ENCODE measurements around the gene SMG7. TPM values are rescaled to one million over a fixed set of nuclear protein-coding genes. Genes with fewer than 3 reads are reported as not detected.

The SMG7 gene
- total RNA-seq, 1 donor from 2014 or later = 63.3 TPM

DNA sequence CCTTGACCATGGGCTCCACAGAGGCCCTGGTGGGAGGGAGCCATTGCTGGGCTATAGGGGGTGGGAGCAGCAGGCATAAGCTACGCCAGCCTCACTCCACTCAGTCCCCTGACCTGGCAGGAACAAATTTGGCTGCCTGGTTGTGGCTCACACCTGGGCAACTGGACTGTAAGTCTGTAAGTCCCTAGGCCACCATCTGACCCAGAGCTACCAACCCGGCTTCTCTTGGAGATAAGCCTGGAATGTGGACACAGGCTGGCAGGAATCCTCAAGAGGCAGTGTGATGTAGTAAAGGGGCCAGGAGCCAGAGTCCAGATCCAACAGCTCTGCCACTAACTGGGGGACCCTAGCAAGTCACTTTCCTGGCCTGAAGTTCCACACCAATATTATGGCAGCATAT lies 106.6 kb downstream of the SMG7 start:
- Mint-ChIP-seq H3K36me3 (ENCODE audit: low read depth) (no peaks in the 10 kb centered on the region), H3K27me3 (ENCODE audit: low read depth) (no peaks in the 10 kb centered on the region), H3K27ac (no peak overlapping the region), H3K4me3 (ENCODE audit: low read depth) (no peak overlapping the region), H3K9me3 (no peaks in the 10 kb centered on the region), H3K4me1 (ENCODE audit: low read depth) (peaks cover 13% of the 10 kb centered on the region)
- intact Hi-C loops (cut with micrococcal nuclease) = no loop called here
- no peak for DNase-seq (ENCODE audit: low spot score)

DNA sequence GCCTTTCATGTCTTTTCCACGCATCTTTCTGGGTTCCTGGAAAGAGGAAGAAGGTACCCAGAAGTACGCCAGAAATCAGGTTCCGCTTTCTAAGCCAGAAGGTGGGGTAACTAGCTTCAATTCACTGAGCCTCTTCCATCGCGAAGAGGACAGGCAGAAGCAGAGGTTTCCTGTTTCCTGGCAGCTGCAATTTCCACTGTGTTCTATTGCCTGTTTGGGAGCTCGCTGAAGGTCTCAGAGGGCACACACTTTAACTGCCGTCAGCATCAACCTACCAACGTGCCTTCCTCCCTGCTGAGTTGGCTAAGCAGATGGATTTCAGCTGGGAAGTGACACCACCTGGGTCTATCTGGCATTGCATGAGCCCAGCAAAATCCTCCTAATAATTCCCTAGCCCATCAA lies 108.0 kb downstream of the SMG7 start:
- intact Hi-C loops (cut with micrococcal nuclease) = no loop called here
- Mint-ChIP-seq H3K27ac (peak overlapping the region; percentile 59), H3K27me3 (ENCODE audit: low read depth) (no peaks in the 10 kb centered on the region), H3K4me1 (ENCODE audit: low read depth) (peaks cover 18% of the 10 kb centered on the region), H3K4me3 (ENCODE audit: low read depth) (peak overlapping the region; percentile 26), H3K9me3 (no peaks in the 10 kb centered on the region), H3K36me3 (ENCODE audit: low read depth) (no peaks in the 10 kb centered on the region)
- DNase-seq (ENCODE audit: low spot score) = no peak

- Mint-ChIP-seq H3K4me3 (ENCODE audit: low read depth) (no peak overlapping the region), H3K9me3 (no peaks in the 10 kb centered on the region), H3K27ac (no peak overlapping the region), H3K36me3 (ENCODE audit: low read depth) (peaks cover 2% of the 10 kb centered on the region), H3K27me3 (ENCODE audit: low read depth) (no peaks in the 10 kb centered on the region), H3K4me1 (ENCODE audit: low read depth) (peaks cover 18% of the 10 kb centered on the region)
- DNase-seq (ENCODE audit: low spot score) = no peak
- intact Hi-C loops (cut with micrococcal nuclease) = no loop called here
Measured at GRCh38 chr1:183582021-183582713, 109.9 kb downstream of the SMG7 start.

DNA sequence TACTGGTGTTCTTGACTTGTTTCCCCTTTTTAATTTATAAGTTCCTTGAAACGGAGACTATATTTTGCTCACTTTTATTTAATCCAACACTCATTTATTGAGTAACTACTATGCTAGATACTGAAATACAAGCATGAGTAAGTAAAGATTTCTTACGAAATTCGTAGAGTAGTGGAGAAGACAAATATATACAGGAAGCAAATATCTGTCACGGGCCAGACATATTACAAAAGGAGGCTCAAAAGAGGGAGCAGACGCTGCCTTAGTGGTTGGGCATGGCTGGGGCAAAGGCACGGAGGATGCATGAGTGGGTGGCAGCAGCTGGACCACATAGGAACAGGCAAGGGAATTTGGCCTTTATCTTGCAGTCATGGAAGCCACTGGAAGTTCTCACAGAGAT lies 111.2 kb downstream of the SMG7 start:
- no peaks in the 10 kb centered on the region for H3K27me3 Mint-ChIP-seq (ENCODE audit: low read depth)
- peaks cover 2% of the 10 kb centered on the region for H3K36me3 Mint-ChIP-seq (ENCODE audit: low read depth)
- intact Hi-C loops (cut with micrococcal nuclease) = no loop called here
- DNase-seq (ENCODE audit: low spot score) = no peak
- no peak overlapping the region for H3K27ac Mint-ChIP-seq
- H3K4me3 Mint-ChIP-seq (ENCODE audit: low read depth) = no peak overlapping the region
- H3K9me3 Mint-ChIP-seq = no peaks in the 10 kb centered on the region
- H3K4me1 Mint-ChIP-seq (ENCODE audit: low read depth) = peaks cover 19% of the 10 kb centered on the region

GRCh38 chr1:183584147-183584546 lies 111.8 kb downstream of the SMG7 start:
- Mint-ChIP-seq H3K27ac (no peak overlapping the region), H3K9me3 (no peaks in the 10 kb centered on the region), H3K4me3 (ENCODE audit: low read depth) (no peak overlapping the region), H3K27me3 (ENCODE audit: low read depth) (no peaks in the 10 kb centered on the region), H3K36me3 (ENCODE audit: low read depth) (peaks cover 2% of the 10 kb centered on the region), H3K4me1 (ENCODE audit: low read depth) (peaks cover 26% of the 10 kb centered on the region)
- no peak for DNase-seq (ENCODE audit: low spot score)
- intact Hi-C loops (cut with micrococcal nuclease) = no loop called here

DNA sequence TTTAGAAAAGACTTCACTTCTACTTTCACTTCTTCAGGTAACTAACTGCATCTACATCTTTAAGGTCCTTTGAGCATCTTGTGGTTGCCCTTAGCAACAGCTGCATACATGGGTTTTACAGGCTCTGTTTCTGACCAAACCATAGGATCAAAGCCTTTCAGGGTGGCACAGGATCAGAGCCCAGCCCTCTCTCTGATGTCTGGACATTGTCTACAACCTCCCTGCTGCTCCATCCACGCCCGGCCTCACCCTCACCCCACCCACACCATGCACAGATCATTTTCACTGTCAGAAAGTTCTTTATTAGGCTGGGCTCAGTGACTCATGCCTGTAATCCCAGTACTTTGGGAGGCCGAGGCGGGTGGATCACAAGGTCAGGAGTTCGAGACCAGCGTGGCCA lies 112.7 kb downstream of the SMG7 start:
- intact Hi-C loops (cut with micrococcal nuclease) = no loop called here
- H3K27me3 Mint-ChIP-seq (ENCODE audit: low read depth) = no peaks in the 10 kb centered on the region
- DNase-seq (ENCODE audit: low spot score) = no peak

DNA sequence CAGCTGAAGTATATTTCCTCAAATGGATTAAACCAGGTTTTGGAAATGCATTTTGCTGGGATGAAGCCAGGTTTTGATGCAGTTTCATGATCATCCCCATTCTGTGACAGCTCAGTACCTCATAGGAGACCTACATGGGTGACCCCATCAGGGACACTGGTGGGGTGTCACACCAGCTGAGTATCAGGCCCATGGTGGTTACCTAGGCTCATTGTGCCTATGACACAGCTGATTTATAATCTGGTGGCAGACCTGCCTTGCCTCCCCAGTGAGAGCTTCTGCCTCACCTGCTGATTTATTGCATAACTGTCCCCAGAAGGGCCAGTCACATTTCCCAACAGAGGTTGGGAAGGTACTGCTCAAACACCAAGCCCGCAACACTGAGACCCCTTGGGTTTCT lies 114.2 kb downstream of the SMG7 start:
- Mint-ChIP-seq H3K4me3 (ENCODE audit: low read depth) (no peak overlapping the region), H3K36me3 (ENCODE audit: low read depth) (peaks cover 2% of the 10 kb centered on the region), H3K4me1 (ENCODE audit: low read depth) (peaks cover 33% of the 10 kb centered on the region), H3K27ac (no peak overlapping the region), H3K27me3 (ENCODE audit: low read depth) (no peaks in the 10 kb centered on the region), H3K9me3 (no peaks in the 10 kb centered on the region)
- no peak for DNase-seq (ENCODE audit: low spot score)
- intact Hi-C loops (cut with micrococcal nuclease) = no loop called here

More for the DNA sequence above, 112.7 kb downstream of the SMG7 start:
- no peak overlapping the region for H3K4me3 Mint-ChIP-seq (ENCODE audit: low read depth)
- H3K27ac Mint-ChIP-seq = no peak overlapping the region
- peaks cover 2% of the 10 kb centered on the region for H3K36me3 Mint-ChIP-seq (ENCODE audit: low read depth)
- H3K9me3 Mint-ChIP-seq = no peaks in the 10 kb centered on the region
- H3K4me1 Mint-ChIP-seq (ENCODE audit: low read depth) = peaks cover 29% of the 10 kb centered on the region

DNA sequence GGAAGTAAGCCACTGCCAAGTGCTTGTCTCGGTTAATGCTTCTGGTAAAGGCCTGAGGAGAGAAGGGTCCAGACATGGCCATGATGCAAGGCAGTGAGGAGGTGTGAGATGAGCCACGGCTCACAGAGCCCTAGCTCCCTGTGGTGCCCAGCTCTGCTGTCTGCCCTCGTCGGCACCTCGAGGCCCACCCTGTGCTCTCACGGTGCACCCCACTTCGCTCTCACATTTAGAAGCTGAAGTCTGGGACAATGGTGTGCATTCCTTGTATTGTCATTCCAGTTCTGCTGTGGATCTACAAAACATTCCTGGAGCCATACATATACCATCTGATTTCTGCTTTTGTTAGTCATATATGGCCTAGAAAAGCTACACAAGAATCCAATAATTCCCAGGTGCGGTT lies 114.6 kb downstream of the SMG7 start:
- intact Hi-C loops (cut with micrococcal nuclease) = no loop called here
- no peaks in the 10 kb centered on the region for H3K9me3 Mint-ChIP-seq
- peaks cover 2% of the 10 kb centered on the region for H3K36me3 Mint-ChIP-seq (ENCODE audit: low read depth)
- peaks cover 33% of the 10 kb centered on the region for H3K4me1 Mint-ChIP-seq (ENCODE audit: low read depth)
- no peak for DNase-seq (ENCODE audit: low spot score)
- H3K4me3 Mint-ChIP-seq (ENCODE audit: low read depth) = no peak overlapping the region
- no peak overlapping the region for H3K27ac Mint-ChIP-seq
- no peaks in the 10 kb centered on the region for H3K27me3 Mint-ChIP-seq (ENCODE audit: low read depth)

DNA sequence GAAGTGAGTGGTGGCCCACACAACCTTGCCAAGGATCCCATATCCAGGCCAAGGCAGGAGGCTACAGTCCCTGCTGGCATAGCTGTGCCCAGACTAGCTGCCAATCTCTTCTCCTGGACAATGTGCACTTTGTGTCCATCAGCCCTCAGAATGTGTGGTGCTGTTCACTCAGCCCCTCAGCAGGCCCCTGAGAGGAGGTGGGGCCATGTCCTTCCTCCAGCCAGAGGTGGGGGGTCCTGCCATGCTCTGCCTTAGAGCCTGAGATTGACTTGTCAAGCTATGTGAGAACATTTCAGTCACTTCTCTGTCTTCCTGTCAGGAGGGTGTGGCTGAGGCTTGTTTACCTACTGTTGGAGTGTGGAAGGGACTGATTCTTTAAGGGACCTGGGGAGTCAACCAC lies 116.5 kb downstream of the SMG7 start:
- no peaks in the 10 kb centered on the region for H3K27me3 Mint-ChIP-seq (ENCODE audit: low read depth)
- intact Hi-C loops (cut with micrococcal nuclease) = no loop called here

GRCh38 chr1:183589384-183589783 lies 117.1 kb downstream of the SMG7 start:
- DNase-seq (ENCODE audit: low spot score) = no peak
- H3K4me3 Mint-ChIP-seq (ENCODE audit: low read depth) = peak overlapping the region; percentile 28
- no peaks in the 10 kb centered on the region for H3K9me3 Mint-ChIP-seq
- H3K4me1 Mint-ChIP-seq (ENCODE audit: low read depth) = peaks cover 48% of the 10 kb centered on the region
- intact Hi-C loops (cut with micrococcal nuclease) = no loop called here
- H3K27ac Mint-ChIP-seq = peak overlapping the region; percentile 21
- H3K36me3 Mint-ChIP-seq (ENCODE audit: low read depth) = peaks cover 2% of the 10 kb centered on the region
- H3K27me3 Mint-ChIP-seq (ENCODE audit: low read depth) = no peaks in the 10 kb centered on the region

More for the DNA sequence above, 116.5 kb downstream of the SMG7 start:
- Mint-ChIP-seq H3K4me1 (ENCODE audit: low read depth) (peaks cover 48% of the 10 kb centered on the region), H3K9me3 (no peaks in the 10 kb centered on the region), H3K36me3 (ENCODE audit: low read depth) (peaks cover 2% of the 10 kb centered on the region), H3K27ac (no peak overlapping the region), H3K4me3 (ENCODE audit: low read depth) (peak overlapping the region; percentile 22)
- DNase-seq (ENCODE audit: low spot score) = no peak

- DNase-seq (ENCODE audit: low spot score) = no peak
- Mint-ChIP-seq H3K4me3 (ENCODE audit: low read depth) (peak overlapping the region; percentile 37), H3K9me3 (no peaks in the 10 kb centered on the region), H3K27me3 (ENCODE audit: low read depth) (no peaks in the 10 kb centered on the region), H3K27ac (peak overlapping the region; percentile 21), H3K4me1 (ENCODE audit: low read depth) (peaks cover 46% of the 10 kb centered on the region), H3K36me3 (ENCODE audit: low read depth) (peaks cover 2% of the 10 kb centered on the region)
- intact Hi-C loops (cut with micrococcal nuclease) = loop anchor here (2.0 kb wide), 1 partner anchor 33 kb away; no protein-coding TSS in a partner anchor
Measured at GRCh38 chr1:183589874-183590243, 117.6 kb downstream of the SMG7 start.

GRCh38 chr1:183590244-183591191 lies 118.2 kb downstream of the SMG7 start, which contains the start of gene NCF2:
Gene NCF2, minus strand, starts transcription at chr1:183590459. Its CDS starts 130 bp downstream, at chr1:183590329.
- H3K4me1 Mint-ChIP-seq (ENCODE audit: low read depth) = peaks cover 43% of the 10 kb centered on the region
- peaks cover 2% of the 10 kb centered on the region for H3K36me3 Mint-ChIP-seq (ENCODE audit: low read depth)
- H3K27me3 Mint-ChIP-seq (ENCODE audit: low read depth) = no peaks in the 10 kb centered on the region
- intact Hi-C loops (cut with micrococcal nuclease) = loop anchor here (2.0 kb wide), 1 partner anchor 32 kb away; no protein-coding TSS in a partner anchor
- peak; percentile 56 for DNase-seq (ENCODE audit: low spot score)
- H3K27ac Mint-ChIP-seq = peak within 1 kb of the TSS; percentile 21
- peak within 1 kb of the TSS; percentile 37 for H3K4me3 Mint-ChIP-seq (ENCODE audit: low read depth)
- no peaks in the 10 kb centered on the region for H3K9me3 Mint-ChIP-seq

DNA sequence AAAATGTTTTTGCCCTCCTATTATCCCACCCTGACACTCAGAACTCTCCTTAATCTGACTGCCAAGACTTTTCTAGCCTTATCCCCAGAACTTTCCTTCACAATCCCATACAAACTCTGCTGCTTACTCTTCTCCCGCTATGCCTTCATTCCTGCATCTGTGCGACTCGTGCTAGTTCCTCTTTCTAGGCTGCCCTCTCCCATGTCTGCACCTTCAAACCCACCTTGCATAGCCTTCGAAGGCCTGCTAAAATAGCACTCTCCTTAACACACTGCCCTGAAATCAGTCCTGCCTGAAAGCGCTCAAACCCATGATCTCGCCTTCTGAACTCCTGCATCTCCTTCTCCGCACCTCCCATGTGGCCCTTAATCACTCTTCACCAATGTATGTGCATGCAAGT lies 120.4 kb downstream of the SMG7 start:
- Mint-ChIP-seq H3K9me3 (no peaks in the 10 kb centered on the region), H3K27ac (no peak overlapping the region), H3K4me3 (ENCODE audit: low read depth) (no peak overlapping the region), H3K27me3 (ENCODE audit: low read depth) (peaks cover 2% of the 10 kb centered on the region), H3K4me1 (ENCODE audit: low read depth) (peaks cover 45% of the 10 kb centered on the region), H3K36me3 (ENCODE audit: low read depth) (no peaks in the 10 kb centered on the region)
- no peak for DNase-seq (ENCODE audit: low spot score)
- intact Hi-C loops (cut with micrococcal nuclease) = no loop called here

All from activated T-helper 2 cell treated with anti-CD3 and anti-CD28 coated beads, Interferon-gamma antibody, Interleukin-2, Interleukin-4, amounts not matched to agents 10 μg/mL and 5 μg/mL and 100 μg/mL, durations not matched to agents 14 hours and 24 hours and 36 hours (primary cell).